ENCODE data around the gene UGT1A7.

The UGT1A7 gene

DNA sequence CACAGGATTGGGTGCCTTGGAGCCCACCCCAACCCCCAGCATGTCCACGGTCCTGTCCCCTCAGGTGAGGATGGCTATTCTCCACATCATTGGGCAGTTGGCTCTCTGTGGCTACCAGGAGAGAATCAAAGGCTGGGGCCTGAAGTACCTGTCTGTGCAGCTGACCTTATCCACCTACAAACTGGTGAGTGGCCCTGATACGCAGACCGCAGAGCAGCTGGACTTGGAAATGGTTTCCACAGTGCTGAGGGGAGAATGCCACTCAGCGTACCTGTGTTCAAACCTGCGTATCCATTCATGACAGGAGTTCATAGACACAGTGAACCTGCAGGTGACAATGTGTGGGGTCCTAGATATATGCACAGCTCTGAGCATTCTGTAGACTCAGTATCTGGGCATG is 118.0 kb downstream of the UGT1A7 start:
- H3K4me3 ChIP-seq (ENCODE audit: low read depth, low read length): no peak overlapping the region
- in situ Hi-C loops (cut with HindIII; ENCODE audit: low sequenced_read_pairs): no loop called here
- no peak for DNase-seq (ENCODE audit: low read depth)
- TF ChIP-seq, protein P1, sequence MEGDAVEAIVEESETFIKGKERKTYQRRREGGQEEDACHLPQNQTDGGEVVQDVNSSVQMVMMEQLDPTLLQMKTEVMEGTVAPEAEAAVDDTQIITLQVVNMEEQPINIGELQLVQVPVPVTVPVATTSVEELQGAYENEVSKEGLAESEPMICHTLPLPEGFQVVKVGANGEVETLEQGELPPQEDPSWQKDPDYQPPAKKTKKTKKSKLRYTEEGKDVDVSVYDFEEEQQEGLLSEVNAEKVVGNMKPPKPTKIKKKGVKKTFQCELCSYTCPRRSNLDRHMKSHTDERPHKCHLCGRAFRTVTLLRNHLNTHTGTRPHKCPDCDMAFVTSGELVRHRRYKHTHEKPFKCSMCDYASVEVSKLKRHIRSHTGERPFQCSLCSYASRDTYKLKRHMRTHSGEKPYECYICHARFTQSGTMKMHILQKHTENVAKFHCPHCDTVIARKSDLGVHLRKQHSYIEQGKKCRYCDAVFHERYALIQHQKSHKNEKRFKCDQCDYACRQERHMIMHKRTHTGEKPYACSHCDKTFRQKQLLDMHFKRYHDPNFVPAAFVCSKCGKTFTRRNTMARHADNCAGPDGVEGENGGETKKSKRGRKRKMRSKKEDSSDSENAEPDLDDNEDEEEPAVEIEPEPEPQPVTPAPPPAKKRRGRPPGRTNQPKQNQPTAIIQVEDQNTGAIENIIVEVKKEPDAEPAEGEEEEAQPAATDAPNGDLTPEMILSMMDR (IDR thresholded peaks at IDR 0.05; ENCODE audit: low read depth, low read length, missing control alignments): no peak

DNA sequence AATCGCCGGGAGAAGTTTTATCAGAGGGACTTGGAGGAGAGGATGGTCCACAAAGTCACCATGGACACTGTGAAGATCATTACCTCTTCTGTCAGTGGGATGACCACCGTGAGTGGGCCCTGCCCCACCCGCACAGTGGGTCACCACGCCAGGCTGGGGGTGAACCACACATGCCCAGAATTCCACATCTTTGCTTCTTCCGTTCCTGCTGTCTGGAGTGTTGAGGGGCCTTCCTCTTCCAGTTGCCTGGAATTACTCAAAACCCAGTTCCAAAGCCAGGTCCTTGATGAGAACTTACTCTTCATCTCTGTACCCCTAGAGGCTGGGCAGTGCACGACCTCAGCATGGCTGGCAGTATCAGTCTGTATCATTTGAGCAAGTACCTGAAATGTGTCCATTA is 118.5 kb downstream of the UGT1A7 start:
- no peak for DNase-seq (ENCODE audit: low read depth)
- TF ChIP-seq, protein P1 (IDR thresholded peaks at IDR 0.05; ENCODE audit: low read depth, low read length, missing control alignments): no peak
- no peak overlapping the region for H3K4me3 ChIP-seq (ENCODE audit: low read depth, low read length)
- in situ Hi-C loops (cut with HindIII; ENCODE audit: low sequenced_read_pairs): no loop called here

DNA sequence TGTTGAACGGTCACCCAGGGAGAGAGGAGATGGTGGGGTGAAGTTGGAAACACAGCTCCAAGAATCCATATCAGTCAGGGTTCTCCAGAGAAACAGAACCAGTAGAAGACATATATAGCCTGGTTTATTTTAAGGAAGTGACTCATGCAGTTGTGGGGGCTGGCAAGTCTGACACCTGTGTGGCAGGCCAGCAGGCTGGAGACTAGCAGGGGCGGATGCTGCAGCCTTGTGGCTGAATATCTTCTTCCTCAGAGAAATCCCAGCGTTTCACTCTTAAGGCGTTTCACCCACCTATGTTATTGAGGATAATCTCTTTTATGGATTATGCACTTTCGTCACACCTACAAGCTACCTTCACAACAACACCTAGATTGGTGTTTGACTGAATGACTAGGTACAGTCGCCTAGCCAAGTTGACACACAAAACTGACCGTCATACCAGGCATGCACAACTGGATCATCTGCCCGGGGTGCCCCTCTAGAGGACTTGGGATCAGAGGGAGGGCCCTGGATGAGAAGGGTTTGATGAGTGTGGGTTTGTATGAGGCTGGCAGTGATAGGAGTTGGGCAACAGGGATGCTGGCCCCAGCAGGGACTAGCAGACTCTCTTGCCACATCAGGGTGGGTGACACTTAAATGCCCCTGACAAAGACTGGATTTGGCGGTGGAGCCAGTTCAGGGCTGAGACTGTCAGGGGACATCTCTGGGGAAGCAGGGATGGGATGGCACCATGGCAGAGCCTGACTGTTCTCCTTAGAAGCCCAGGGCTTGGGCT is 119.8 kb downstream of the UGT1A7 start:
- DNase-seq (ENCODE audit: low read depth): no peak
- TF ChIP-seq, protein P1 (IDR thresholded peaks at IDR 0.05; ENCODE audit: low read depth, low read length, missing control alignments): no peak
- H3K4me3 ChIP-seq (ENCODE audit: low read depth, low read length): no peak overlapping the region
- in situ Hi-C loops (cut with HindIII; ENCODE audit: low sequenced_read_pairs): no loop called here

DNA sequence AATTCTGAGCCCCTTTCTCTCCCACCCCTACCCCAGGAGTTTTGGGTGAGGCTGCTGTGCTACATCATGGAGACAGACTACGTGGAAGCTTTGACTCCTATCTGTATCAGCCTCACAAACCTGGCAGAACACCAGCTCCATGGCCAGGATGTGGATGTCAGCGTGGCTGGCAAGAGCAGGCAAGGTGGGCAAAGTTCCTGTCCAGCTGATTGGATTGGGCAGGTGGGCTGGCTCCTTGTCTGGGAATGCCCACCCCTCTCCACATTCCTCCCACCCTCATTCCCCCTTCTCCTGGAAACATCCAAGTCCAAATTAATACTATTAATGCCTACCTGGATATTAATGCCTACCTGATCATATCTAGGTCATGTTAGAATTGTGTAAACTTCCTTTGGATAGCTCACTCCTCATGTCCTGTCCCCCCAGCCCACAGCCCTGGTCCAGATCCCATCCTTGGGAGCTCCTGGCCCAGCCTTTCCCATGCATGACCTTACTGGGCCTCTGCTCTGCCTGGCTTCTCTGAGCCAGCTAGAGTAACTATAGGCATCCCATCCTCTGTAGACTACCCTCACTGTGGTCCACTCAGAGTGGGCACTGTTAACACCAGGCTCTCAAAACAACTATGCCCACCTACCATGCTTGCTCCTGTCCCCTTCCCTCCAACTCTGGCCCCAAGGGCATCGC is 120.6 kb downstream of the UGT1A7 start:
- H3K4me3 ChIP-seq (ENCODE audit: low read depth, low read length): no peak overlapping the region
- no peak for DNase-seq (ENCODE audit: low read depth)
- TF ChIP-seq, protein P1 (IDR thresholded peaks at IDR 0.05; ENCODE audit: low read depth, low read length, missing control alignments): no peak
- in situ Hi-C loops (cut with HindIII; ENCODE audit: low sequenced_read_pairs): no loop called here

DNA sequence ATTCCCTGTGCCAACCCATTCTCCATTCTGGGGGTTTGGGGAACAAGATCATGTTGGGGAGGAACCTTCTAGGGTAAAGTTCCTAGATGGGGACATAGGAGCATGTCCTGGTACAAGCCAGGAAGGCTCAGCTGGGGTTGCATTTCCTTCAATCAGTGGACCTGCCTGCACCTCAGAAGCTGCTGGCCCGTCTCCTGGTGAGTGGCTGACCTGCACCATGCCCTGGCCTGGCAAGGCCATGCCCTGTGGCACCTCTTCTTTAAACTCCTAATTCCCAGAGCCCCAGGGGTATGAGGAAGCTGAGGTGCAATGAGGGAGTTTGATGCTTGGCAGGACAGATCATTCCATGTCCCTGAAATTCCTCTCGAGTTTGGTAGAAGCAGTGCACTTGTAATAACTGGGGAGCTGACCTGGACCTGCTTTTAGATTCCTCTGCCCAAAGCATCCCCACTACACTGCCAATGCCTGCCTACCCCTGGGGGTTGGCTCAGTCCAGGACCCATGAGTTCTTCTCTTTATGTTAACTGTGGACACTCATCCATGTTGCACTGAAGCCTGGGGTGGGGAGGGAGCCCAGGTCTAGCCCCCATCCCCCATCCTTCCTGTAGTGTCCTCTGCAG is 121.7 kb downstream of the UGT1A7 start:
- TF ChIP-seq, protein P1 (IDR thresholded peaks at IDR 0.05; ENCODE audit: low read depth, low read length, missing control alignments): no peak

DNA sequence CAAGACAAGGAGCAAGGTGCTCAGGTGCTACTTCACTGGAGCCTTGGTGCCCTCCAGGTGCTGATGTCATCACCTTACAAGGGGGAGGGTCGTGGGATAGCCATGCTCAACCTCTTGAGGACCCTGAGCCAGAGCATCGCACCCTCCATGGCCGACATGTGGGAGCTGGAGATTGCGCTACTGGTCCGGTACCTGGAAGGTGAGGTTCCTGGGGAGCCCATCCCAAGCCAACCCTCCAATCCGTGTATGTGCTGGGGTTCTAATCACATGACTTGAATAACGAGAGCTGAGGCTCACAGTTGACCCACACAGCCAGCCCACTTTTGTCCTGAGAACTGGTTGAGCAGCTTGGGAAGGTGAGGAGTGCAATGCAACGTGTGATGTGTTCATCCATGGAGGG is 122.3 kb downstream of the UGT1A7 start:
- H3K4me3 ChIP-seq (ENCODE audit: low read depth, low read length): no peak overlapping the region
- no peak for DNase-seq (ENCODE audit: low read depth)
- TF ChIP-seq, protein P1 (IDR thresholded peaks at IDR 0.05; ENCODE audit: low read depth, low read length, missing control alignments): no peak
- in situ Hi-C loops (cut with HindIII; ENCODE audit: low sequenced_read_pairs): no loop called here

More for the DNA sequence above, 121.7 kb downstream of the UGT1A7 start:
- in situ Hi-C loops (cut with HindIII; ENCODE audit: low sequenced_read_pairs): no loop called here
- no peak for DNase-seq (ENCODE audit: low read depth)
- no peak overlapping the region for H3K4me3 ChIP-seq (ENCODE audit: low read depth, low read length)

Data from astrocyte of the cerebellum (primary cell).